Fibroblast of the aortic adventitia (primary cell): ENCODE data around the gene SPINT2. TPM values are rescaled to one million over a fixed set of nuclear protein-coding genes. Genes with fewer than 3 reads are reported as not detected.

Experiments
- DNase-seq: peaks from one replicate; pipeline ENCODE4 v3.0.0-alpha.2; 2010; ENCODE audit warnings: low read depth
- H3K4me3 ChIP-seq: 2 replicates; pipeline ENCODE4 v1.5.1; 2011; ENCODE audit warnings: low read depth, mild to moderate bottlenecking, control low read depth, low read length, moderate library complexity
- total RNA-seq: library from RNA; depleted of rRNA; stranded (reverse); fragments of >200 nt; gene quantifications from 2 replicates; pipeline ENCODE4 v1.2.3, GENCODE V29; 2012; ENCODE audit warnings: low replicate concordance
- TF ChIP-seq, protein P1 (sequence below): IDR thresholded peaks from 2 replicates; pipeline ENCODE4 v1.5.1; 2011; ENCODE audit warnings: mild to moderate bottlenecking, low read length, control low read depth, inconsistent platforms; ENCODE audit not compliant: insufficient read depth

SPINT2 gene
- total RNA-seq, 1 donor, result 13.5 TPM

- TF ChIP-seq, protein P1, sequence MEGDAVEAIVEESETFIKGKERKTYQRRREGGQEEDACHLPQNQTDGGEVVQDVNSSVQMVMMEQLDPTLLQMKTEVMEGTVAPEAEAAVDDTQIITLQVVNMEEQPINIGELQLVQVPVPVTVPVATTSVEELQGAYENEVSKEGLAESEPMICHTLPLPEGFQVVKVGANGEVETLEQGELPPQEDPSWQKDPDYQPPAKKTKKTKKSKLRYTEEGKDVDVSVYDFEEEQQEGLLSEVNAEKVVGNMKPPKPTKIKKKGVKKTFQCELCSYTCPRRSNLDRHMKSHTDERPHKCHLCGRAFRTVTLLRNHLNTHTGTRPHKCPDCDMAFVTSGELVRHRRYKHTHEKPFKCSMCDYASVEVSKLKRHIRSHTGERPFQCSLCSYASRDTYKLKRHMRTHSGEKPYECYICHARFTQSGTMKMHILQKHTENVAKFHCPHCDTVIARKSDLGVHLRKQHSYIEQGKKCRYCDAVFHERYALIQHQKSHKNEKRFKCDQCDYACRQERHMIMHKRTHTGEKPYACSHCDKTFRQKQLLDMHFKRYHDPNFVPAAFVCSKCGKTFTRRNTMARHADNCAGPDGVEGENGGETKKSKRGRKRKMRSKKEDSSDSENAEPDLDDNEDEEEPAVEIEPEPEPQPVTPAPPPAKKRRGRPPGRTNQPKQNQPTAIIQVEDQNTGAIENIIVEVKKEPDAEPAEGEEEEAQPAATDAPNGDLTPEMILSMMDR, result no peak
- DNase-seq, result no peak
- H3K4me3 ChIP-seq, result no peak overlapping the region
These were observed 28.9 kb downstream of the SPINT2 start for GRCh38 chr19:38293281-38293680.

- DNase-seq, result no peak
- TF ChIP-seq, protein P1, result no peak
- no peak overlapping the region for H3K4me3 ChIP-seq
These were observed 29.7 kb downstream of the SPINT2 start for GRCh38 chr19:38294090-38294489.

DNA sequence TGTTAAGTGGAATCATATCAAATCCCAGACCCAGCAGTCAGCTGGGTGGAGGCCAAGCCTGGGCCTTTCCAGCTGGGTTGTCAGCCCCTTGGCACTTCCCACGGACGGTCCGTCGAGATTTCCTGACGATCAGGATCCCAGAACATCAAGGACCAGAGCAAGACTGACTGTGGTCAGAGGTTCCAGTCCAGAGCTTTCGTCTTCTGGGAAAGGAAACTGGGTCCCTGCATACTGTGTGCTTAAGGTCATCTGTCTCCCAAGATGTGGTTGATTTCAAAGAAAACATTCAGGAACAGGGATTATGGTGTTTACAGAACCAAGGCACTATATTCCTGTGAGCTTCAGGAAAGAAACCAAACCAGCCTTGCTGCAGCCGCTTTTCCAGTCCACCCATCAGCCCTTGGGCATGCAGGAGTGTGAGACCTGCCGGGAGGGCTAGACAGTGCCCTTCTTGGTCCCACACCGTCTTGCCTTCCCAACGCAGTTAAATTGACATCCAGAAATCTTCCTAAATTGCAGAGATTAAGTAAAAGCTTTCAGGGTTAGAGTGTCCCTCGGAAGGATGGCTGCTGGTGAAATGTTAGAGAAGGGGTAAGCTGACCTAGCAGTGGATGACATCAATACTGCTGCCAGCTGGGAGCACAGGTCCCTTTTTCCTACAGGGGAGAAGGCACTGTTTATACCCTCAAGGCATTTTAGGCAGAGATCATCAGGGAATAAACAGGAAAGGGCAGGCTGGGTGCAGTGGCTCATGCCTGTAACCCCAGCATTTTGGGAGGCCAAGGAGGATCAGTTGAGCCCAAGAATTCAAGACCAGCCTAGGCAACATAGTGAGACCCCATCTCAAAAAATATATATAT is 34.7 kb downstream of the SPINT2 start:
- H3K4me3 ChIP-seq, result no peak overlapping the region
- TF ChIP-seq, protein P1, result no peak
- peak; percentile 58 for DNase-seq

DNA sequence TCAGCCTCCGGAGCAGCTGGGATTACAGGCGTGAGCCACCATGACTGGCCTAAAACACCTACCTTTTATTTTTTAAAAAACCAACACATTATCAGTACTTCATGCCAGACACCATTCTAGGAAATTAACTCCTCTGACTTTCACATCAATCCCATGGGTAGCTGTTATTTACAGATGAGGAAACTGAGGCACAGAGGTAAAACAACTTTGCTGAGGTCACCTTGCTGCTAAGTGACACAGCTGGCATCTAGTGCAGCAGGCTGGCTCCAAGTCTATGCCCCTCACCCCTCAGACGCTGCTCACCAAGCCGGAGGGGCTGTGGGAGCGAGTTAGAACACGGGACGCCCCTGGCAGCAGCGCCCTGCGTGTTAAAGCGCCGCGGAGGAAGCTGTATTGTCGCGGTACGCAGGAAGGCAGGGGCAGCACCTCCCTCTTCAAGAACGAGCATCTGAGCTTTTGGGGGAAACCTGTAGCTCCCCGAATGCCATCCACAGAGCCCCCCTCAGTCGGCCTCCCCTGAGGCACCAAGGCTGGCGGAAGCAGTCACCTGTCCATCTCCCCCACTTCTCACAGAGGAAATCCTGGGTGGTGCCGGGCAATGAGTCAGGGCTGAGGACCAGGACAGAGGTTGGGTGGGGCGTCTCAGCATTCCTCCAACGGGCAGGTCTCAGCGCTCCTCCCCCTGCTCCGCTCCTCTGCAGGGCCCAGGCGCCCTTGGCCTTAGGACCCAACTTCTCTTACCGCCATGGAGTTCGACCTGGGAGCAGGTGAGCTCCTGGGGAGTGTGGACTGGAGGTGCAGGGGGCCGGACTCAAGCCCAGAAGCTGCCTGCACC is 39.4 kb downstream of the SPINT2 start, which contains the start of gene C19orf33:
C19orf33 (plus strand) TSS at position 735 of the 835 bp plus-strand sequence; CDS start at position 746, 11 bp downstream.
- DNase-seq, result no peak
- TF ChIP-seq, protein P1, result no peak
- no peak within 1 kb of the TSS for H3K4me3 ChIP-seq

DNA sequence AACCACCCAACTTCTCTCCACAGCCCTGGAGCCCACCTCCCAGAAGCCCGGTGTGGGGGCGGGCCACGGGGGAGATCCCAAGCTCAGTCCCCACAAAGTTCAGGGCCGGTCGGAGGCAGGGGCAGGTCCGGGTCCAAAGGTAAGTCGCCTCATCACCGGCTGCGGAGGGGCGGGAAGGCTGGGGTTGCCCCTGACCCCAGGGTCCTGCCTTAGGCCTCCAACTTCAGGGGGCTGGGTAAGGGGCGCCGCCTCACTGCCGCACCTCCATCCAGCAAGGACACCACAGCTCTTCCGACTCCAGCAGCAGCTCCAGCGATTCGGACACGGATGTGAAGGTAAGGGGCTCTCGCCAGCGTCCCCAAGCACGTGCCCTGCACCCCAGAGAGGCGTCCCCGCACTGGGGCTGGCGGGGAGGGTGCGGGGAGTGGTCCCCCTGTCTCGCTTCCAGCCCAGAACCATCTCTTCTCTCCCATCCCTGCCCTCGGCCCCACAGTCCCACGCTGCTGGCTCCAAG is 40.0 kb downstream of the SPINT2 start:
- TF ChIP-seq, protein P1, result no peak
- no peak overlapping the region for H3K4me3 ChIP-seq
- no peak for DNase-seq

GRCh38 chr19:38304866-38305429 is 40.6 kb downstream of the SPINT2 start:
- no peak overlapping the region for H3K4me3 ChIP-seq
- DNase-seq, result no peak
- TF ChIP-seq, protein P1, result no peak
